Cardiac muscle cell (in vitro differentiated cells and primary cell): Measurements from ENCODE around the gene DOC2A. TPM values are rescaled to one million over a fixed set of nuclear protein-coding genes. Genes with fewer than 3 reads are reported as not detected.

ENCODE experiments used
- DNase-seq, 2 donors: peaks; one replicate each; pipeline versions ENCODE4 v3.0.0 to v3.0.0-alpha.2; 2010 to 2017; ENCODE audit warnings: low read depth in 1 of 2, low spot score in 1 of 2
- H3K27ac ChIP-seq: fragments of 200-600 bp; sonication (generic); 2 replicates; pipeline ENCODE4 v1.5.1; 2016
- H3K27me3 ChIP-seq: fragments of 200-600 bp; sonication (generic); 2 replicates; pipeline ENCODE4 v1.6.0; 2016; ENCODE audit warnings: control low read depth
- H3K36me3 ChIP-seq: fragments of 200-600 bp; sonication (generic); 2 replicates; pipeline ENCODE4 v1.5.1; 2016; ENCODE audit warnings: control low read depth
- H3K4me1 ChIP-seq: fragments of 200-600 bp; sonication (generic); 2 replicates; pipeline ENCODE4 v1.8.1; 2017; ENCODE audit warnings: low read depth, mild to moderate bottlenecking, mixed run types
- H3K4me3 ChIP-seq: fragments of 200-600 bp; sonication (generic); 2 replicates; pipeline ENCODE4 v1.5.1; 2016; ENCODE audit warnings: mild to moderate bottlenecking
- H3K9me3 ChIP-seq: fragments of 200-600 bp; sonication (generic); 2 replicates; pipeline ENCODE4 v1.5.1; 2017; ENCODE audit warnings: low read depth, mild to moderate bottlenecking, control low read depth
- polyA plus RNA-seq: library from polyadenylated mRNA; unstranded; fragments of >200 nt; fragmentation: Nextera tagmentation; extraction: Ambion mirVana; gene quantifications from 2 replicates; pipeline ENCODE4 v1.2.1, GENCODE V29; 2016
- total RNA-seq: library from RNA; depleted of rRNA; stranded (reverse); fragments of >200 nt; gene quantifications from 2 replicates; pipeline ENCODE4 v1.2.3, GENCODE V29; 2016
- TF ChIP-seq, protein P1 (sequence below): IDR thresholded peaks from 2 replicates; pipeline ENCODE4 v1.5.1; 2012; ENCODE audit warnings: low read depth, mild to moderate bottlenecking, low read length

DOC2A gene
- total and polyA plus RNA-seq, 2 experiments from 2014 or later = 3.3 to 7.2 TPM

DNA sequence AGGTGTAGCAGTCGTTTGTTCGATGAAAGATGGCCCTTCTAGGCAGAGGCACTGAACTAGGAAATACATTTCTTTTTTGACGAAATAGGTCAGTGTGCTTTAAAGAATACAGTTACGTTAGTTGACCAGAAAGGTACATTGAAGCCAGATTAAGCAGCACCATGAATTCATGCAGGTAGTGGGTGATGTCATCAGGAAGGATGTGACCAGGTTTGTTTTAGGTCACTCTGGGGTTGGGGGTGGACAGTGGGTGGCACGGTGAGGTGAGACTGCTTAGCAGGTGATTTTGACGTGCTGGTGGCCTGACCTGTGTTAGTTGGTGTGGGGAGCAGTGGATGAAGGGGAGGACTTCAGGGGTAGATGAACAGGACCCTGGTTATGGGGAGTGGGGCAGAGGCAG, 11.2 kb downstream of the DOC2A start:
- H3K4me3 ChIP-seq = no peak overlapping the region
- H3K27me3 ChIP-seq = no peaks in the 10 kb centered on the region
- TF ChIP-seq, protein P1, sequence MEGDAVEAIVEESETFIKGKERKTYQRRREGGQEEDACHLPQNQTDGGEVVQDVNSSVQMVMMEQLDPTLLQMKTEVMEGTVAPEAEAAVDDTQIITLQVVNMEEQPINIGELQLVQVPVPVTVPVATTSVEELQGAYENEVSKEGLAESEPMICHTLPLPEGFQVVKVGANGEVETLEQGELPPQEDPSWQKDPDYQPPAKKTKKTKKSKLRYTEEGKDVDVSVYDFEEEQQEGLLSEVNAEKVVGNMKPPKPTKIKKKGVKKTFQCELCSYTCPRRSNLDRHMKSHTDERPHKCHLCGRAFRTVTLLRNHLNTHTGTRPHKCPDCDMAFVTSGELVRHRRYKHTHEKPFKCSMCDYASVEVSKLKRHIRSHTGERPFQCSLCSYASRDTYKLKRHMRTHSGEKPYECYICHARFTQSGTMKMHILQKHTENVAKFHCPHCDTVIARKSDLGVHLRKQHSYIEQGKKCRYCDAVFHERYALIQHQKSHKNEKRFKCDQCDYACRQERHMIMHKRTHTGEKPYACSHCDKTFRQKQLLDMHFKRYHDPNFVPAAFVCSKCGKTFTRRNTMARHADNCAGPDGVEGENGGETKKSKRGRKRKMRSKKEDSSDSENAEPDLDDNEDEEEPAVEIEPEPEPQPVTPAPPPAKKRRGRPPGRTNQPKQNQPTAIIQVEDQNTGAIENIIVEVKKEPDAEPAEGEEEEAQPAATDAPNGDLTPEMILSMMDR = no peak
- H3K27ac ChIP-seq = no peak overlapping the region
- no peaks in the 10 kb centered on the region for H3K36me3 ChIP-seq
- no peak for DNase-seq
- H3K9me3 ChIP-seq = no peaks in the 10 kb centered on the region
- H3K4me1 ChIP-seq = no peaks in the 10 kb centered on the region

DNA sequence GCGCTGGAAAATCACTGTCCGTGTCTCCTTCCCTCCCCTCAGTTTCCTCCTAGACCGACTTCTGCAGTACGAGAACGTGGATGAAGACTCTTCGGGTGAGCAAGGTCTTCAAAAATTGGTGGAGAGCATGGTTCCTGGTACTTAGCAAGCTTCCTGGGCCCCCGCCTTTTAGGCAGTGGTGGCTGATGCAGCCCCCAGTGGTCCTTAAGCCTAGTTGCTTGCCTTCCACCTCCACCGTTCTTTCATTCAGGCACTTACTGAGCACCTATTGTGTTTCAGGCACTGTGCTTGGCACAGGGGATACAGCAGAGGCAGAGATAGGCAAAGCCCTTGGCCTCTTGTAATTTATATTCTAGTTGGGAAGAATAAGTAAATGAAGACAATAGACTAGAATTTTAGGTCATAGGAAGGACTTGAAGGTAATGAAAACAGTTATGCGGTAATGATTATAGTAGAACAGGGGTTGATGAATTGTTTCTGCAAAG, 14.0 kb downstream of the DOC2A start:
- no peak overlapping the region for H3K27ac ChIP-seq
- TF ChIP-seq, protein P1 = no peak
- H3K27me3 ChIP-seq = no peaks in the 10 kb centered on the region
- H3K4me3 ChIP-seq = peak overlapping the region; percentile 84
- peak in 1 of 2 donors; percentile 8 for DNase-seq
- no peaks in the 10 kb centered on the region for H3K4me1 ChIP-seq
- no peaks in the 10 kb centered on the region for H3K9me3 ChIP-seq
- peaks cover 5% of the 10 kb centered on the region for H3K36me3 ChIP-seq

GRCh38 chr16:29995911-29996765, 14.7 kb downstream of the DOC2A start, which contains the start of gene INO80E:
INO80E (plus strand) TSS chr16:29996241; CDS start chr16:29996311, 70 bp downstream.
- Histone ChIP-seq H3K27ac (peak within 1 kb of the TSS; percentile 86), H3K36me3 (peaks cover 6% of the 10 kb centered on the region)
- TF ChIP-seq, protein P1 = no peak

DNA sequence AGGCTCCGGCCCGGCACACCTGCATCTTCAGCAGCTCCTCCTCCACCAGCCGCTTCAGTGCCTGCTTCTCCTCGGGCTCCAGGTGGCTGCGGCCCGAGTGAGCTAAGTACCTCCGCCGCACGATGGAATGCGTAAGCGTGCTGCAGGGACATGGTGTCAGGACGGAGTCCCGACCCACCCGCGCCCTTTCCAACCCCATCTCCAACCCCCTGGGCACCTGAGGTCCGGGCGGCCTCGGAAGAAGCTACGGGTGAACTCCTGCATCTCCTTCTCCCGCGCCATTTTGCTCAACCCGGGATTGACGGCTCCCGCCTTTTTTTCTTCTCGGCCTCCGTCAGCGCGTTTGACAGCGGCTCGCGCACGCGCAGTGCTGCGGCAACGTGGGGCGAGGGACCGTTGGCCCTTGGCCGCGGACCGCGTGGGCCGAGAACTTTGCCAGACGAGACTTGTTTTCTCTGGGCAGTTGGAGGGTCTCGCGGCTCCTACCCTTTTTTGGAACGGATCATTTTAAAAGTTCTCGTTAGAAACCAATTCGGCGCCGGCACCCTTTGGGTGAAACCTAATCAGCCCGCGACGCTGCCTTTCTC, 15.4 kb downstream of the DOC2A start, which contains the start of gene HIRIP3:
Gene HIRIP3 (minus strand): TSS at position 294 of the 587 bp plus-strand sequence. CDS start 12 bp downstream, at position 282.
- Histone ChIP-seq H3K9me3 (no peaks in the 10 kb centered on the region), H3K36me3 (peaks cover 11% of the 10 kb centered on the region), H3K27ac (peak within 1 kb of the TSS; percentile 86), H3K4me1 (no peaks in the 10 kb centered on the region), H3K4me3 (peak within 1 kb of the TSS; percentile 84), H3K27me3 (no peaks in the 10 kb centered on the region)
- peak; percentile 83 to 91 for DNase-seq
- TF ChIP-seq, protein P1 = no peak

More at GRCh38 chr16:29995911-29996765, 14.7 kb downstream of the DOC2A start, which contains the start of gene INO80E:
- H3K4me3 ChIP-seq = peak within 1 kb of the TSS; percentile 84
- H3K4me1 ChIP-seq = no peaks in the 10 kb centered on the region
- no peaks in the 10 kb centered on the region for H3K27me3 ChIP-seq
- no peaks in the 10 kb centered on the region for H3K9me3 ChIP-seq
- peak; percentile 96 to 97 for DNase-seq

DNA sequence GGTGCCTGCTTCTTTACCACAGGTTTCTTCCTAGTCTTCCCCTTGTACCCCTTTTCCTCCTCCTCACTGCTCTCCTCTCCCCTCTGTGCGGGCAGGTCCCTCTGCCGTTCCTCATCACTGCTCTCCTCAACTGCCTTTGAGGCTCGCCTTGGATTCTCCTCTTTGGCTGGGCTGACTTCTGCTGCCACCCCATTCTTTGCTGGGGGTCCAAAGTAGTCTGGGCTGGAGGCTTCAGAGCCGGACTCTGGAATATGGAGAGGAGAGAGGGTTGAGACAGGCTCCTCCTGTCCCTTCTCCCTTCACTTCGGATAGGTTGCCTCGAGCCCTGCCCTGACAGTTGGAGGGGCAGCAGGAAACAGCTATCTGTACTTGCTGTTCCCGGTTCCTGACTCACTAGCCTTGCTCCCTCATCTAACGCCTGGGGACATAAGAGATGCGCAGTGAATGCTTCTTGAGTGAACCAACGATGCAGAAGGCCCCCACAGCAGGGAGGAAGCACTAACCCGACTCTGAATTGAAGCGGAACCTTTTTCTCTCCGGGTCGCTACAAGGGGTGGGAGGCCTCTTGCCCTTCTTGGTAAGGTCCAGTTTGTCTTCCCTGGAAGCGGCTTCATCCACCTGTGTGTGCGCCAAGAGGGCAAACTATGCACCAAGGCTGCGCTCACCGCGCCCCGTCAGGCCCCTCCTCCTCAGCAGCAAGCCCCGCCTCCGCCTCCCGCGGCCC, 16.1 kb downstream of the DOC2A start:
- H3K36me3 ChIP-seq = peaks cover 17% of the 10 kb centered on the region
- TF ChIP-seq, protein P1 = no peak
- H3K4me3 ChIP-seq = peak overlapping the region; percentile 84
- DNase-seq = peak in 1 of 2 donors; percentile 53
- peak overlapping the region; percentile 86 for H3K27ac ChIP-seq
- H3K27me3 ChIP-seq = no peaks in the 10 kb centered on the region
- H3K4me1 ChIP-seq = no peaks in the 10 kb centered on the region
- H3K9me3 ChIP-seq = no peaks in the 10 kb centered on the region
